Transverse colon (tissue), 4 donors: Measurements from ENCODE around the gene RHBDD1. TPM values are rescaled to one million over a fixed set of nuclear protein-coding genes. Genes with fewer than 3 reads are reported as not detected.

ENCODE experiments used
- DNase-seq: peaks from one replicate; pipeline ENCODE4 v3.0.0-alpha.2; 2019
- H3K27ac ChIP-seq, 4 donors: fragments of 200-600 bp; sonication (generic); 2 replicates each; pipeline ENCODE4 v1.5.1; 2016 to 2018; ENCODE audit warnings: inconsistent platforms in 4 of 4
- H3K27me3 ChIP-seq: fragments of 200-600 bp; sonication (generic); 2 replicates; pipeline ENCODE4 v1.5.1; 2017; ENCODE audit warnings: inconsistent platforms
- H3K36me3 ChIP-seq, 4 donors: fragments of 200-600 bp; sonication (generic); 2 replicates each; pipeline ENCODE4 v1.5.1; 2017 to 2019; ENCODE audit warnings: inconsistent platforms in 4 of 4
- H3K4me1 ChIP-seq, 4 donors: fragments of 200-600 bp; sonication (generic); 2 replicates each; pipeline ENCODE4 v1.5.1; 2017 to 2020; ENCODE audit warnings: inconsistent platforms in 4 of 4
- H3K4me3 ChIP-seq, 4 donors: fragments of 200-600 bp; sonication (generic); 1 replicate in 1 of 4; 2 replicates in 3 of 4; pipeline versions ENCODE4 v1.5.1 to v1.6.1; 2017 to 2019; ENCODE audit warnings: inconsistent platforms in 4 of 4
- H3K9me3 ChIP-seq, 2 donors: fragments of 200-600 bp; sonication (generic); 2 replicates each; pipeline ENCODE4 v1.5.1; 2017 to 2019; ENCODE audit warnings: inconsistent platforms in 2 of 2
- EP300 ChIP-seq: sonication (generic); formaldehyde crosslinking; IDR thresholded peaks from one replicate; pipeline ENCODE4 v1.6.1; 2017; ENCODE audit warnings: antibody characterized with exemption, low read depth
- POLR2A ChIP-seq: fragments of 450-650 bp; IDR thresholded peaks from one replicate; pipeline ENCODE4 v1.6.1; 2016; ENCODE audit warnings: antibody characterized with exemption, mild to moderate bottlenecking, moderate library complexity
- POLR2AphosphoS5 ChIP-seq, 3 donors: sonication (generic); formaldehyde crosslinking; IDR thresholded peaks; one replicate each; pipeline ENCODE4 v1.6.1; 2016; ENCODE audit warnings: antibody characterized with exemption in 3 of 3
- WGBS, 2 donors: methylation state at CpG; one replicate each; pipeline ENCODE4 v1.1.5; 2018; ENCODE audit warnings: low coverage in 1 of 2; 5-methylcytosine and 5-hydroxymethylcytosine counted together
- in situ Hi-C, 4 donors: fragments of 200-750 bp; cut with MboI; loops; one replicate each; pipeline versions ENCODE4 v1.15.0 to v1.15.1; 2017; ENCODE audit warnings: low sequenced_read_pairs in 3 of 4, low pct_ligation_motif_present in 1 of 4, low pct_unique_long_range_greater_than_20kb in 1 of 4
- intact Hi-C: fragments of 100-400 bp; cut with DNase I; formaldehyde crosslinking; loops from one replicate; pipeline ENCODE4 v1.15.1; 2023; ENCODE audit warnings: low total_unique reads
- small RNA-seq, 4 donors: library from RNA; depleted of rRNA; stranded (forward); fragments of <200 nt; gene quantifications; one replicate each; pipeline ENCODE3, GENCODE V24; 2016
- total RNA-seq, 4 donors: library from RNA; depleted of rRNA; stranded (reverse); fragments of >200 nt; gene quantifications; one replicate each; pipeline ENCODE4 v1.1.0, GENCODE V29; 2016
- TF ChIP-seq, protein P1 (sequence below), 5 experiments: fragments of 200-600 bp in 3 of 5; fragments of 450-650 bp in 2 of 5; sonication (generic) in 3 of 5; IDR thresholded peaks; 1 replicate in 2 of 5; 2 replicates in 3 of 5; pipeline ENCODE4 v1.5.1; 2016 to 2017; ENCODE audit warnings: antibody characterized with exemption in 5 of 5, inconsistent platforms in 3 of 5, mild to moderate bottlenecking in 2 of 5, moderate library complexity in 1 of 5

RHBDD1 gene
- total RNA-seq, 4 donors from 2014 or later = 11.9 to 47.5 (median 22.5) TPM

DNA sequence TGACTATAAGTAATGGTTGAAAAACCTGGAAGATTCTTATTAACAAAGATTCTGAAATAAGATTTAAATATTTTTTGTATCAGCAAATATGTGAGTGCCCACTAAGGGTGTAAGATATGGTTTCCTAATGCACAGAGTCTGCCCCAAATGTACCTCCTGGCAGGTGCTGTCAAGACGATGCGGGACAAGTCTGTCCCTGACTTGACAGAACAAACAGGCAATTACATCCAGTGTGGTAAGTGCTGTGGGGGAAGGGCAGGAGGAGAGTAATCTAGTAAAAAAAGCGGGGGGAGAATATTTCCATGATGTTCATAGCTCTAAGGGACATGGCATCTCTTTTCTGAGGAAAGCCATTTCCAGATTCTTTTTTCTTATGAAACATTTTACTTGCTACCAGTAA is 200.7 kb downstream of the RHBDD1 start:
- no peak for TF ChIP-seq POLR2AphosphoS5 (IDR thresholded peaks at IDR 0.05)
- TF ChIP-seq, protein P1, sequence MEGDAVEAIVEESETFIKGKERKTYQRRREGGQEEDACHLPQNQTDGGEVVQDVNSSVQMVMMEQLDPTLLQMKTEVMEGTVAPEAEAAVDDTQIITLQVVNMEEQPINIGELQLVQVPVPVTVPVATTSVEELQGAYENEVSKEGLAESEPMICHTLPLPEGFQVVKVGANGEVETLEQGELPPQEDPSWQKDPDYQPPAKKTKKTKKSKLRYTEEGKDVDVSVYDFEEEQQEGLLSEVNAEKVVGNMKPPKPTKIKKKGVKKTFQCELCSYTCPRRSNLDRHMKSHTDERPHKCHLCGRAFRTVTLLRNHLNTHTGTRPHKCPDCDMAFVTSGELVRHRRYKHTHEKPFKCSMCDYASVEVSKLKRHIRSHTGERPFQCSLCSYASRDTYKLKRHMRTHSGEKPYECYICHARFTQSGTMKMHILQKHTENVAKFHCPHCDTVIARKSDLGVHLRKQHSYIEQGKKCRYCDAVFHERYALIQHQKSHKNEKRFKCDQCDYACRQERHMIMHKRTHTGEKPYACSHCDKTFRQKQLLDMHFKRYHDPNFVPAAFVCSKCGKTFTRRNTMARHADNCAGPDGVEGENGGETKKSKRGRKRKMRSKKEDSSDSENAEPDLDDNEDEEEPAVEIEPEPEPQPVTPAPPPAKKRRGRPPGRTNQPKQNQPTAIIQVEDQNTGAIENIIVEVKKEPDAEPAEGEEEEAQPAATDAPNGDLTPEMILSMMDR (IDR thresholded peaks at IDR 0.05) = no peak
- no peak for TF ChIP-seq EP300
- no peak for TF ChIP-seq POLR2A
- Histone ChIP-seq H3K4me3 (no peak overlapping the region), H3K9me3 (no peaks in the 10 kb centered on the region), H3K27me3 (no peaks in the 10 kb centered on the region), H3K36me3 (no peaks in the 10 kb centered on the region), H3K27ac (no peak overlapping the region), H3K4me1 (peaks cover 5 to 32% (median 14%) of the 10 kb centered on the region in 4 donors)
- in situ Hi-C loops (no loop called here), intact Hi-C loops (loop anchor here (10.0 kb wide), 1 partner anchor 68 kb away; no protein-coding TSS in a partner anchor)
- DNase-seq = no peak
- WGBS, 2 donors = 61 to 72% methylated on average over 3 of the region's 3 CpGs

DNA sequence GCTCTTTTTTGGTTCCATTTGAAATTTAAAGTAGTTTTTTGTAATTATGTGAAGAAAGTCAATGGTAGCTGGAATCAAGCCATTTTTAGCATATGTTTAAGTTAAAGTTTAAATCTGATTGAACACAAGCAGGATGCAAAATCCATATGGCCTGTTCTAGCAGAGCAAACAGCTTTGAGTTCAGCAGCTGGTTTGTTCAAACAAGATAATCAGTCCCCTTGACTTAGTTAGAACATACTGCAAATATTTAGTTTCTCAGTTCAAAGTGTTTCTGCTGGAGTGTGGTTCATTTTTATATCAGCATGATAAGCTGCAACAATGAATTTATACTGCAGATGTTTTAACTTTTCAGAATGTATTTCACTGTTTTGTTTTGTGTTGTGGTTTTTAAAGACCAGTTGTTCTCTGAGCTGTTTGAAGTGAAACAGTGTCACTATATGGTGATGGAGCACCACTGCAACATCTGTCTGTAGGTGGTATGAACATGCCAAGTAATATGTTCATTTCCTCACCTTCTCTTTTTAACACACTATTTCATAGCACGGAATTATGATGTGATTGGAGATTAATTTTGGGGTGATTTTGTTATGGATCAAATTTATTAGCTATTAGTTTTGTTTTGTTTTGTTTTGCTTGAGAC is 202.8 kb downstream of the RHBDD1 start:
- intact Hi-C loops (loop anchor here (10.0 kb wide), 1 partner anchor 66 kb away; no protein-coding TSS in a partner anchor), in situ Hi-C loops (no loop called here)
- no peak overlapping the region for H3K27ac ChIP-seq
- H3K4me1 ChIP-seq = peaks cover 3 to 25% (median 11%) of the 10 kb centered on the region in 4 donors
- DNase-seq = no peak
- TF ChIP-seq POLR2AphosphoS5 (IDR thresholded peaks at IDR 0.05) = no peak
- TF ChIP-seq POLR2A = no peak
- TF ChIP-seq, protein P1 (IDR thresholded peaks at IDR 0.05) = no peak
- no peak for TF ChIP-seq EP300
- no peaks in the 10 kb centered on the region for H3K36me3 ChIP-seq
- H3K27me3 ChIP-seq = no peaks in the 10 kb centered on the region
- no peaks in the 10 kb centered on the region for H3K9me3 ChIP-seq
- WGBS, 2 donors = 26% methylated on average over 1 of the region's 1 CpG; no CpG with 5 or more reads in 1 of the 2 donors
- no peak overlapping the region for H3K4me3 ChIP-seq

DNA sequence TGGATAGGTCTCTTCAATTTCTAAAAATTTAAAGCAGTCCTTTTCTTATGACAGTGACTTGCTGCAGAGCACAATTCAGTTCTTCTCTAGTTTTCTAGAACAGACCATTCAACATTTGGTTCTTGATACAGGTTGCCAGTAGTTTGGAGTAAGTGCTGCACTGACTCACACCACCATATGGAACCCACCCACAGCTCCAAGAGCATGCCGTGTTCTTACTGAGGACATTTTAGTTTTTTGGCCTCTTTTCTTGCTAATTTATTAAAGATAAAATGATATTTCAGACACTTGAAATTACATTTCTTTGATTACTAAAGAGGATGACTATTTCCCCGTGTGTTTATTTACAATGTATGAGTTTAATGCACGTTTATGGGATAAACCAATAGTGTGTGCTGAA is 208.1 kb downstream of the RHBDD1 start:
- 76 to 77% methylated on average over 3 of the region's 3 CpGs for WGBS, 2 donors
- H3K27me3 ChIP-seq = no peaks in the 10 kb centered on the region
- H3K4me1 ChIP-seq = peaks cover 0 to 3% (median 0%) of the 10 kb centered on the region in 4 donors
- H3K4me3 ChIP-seq = no peak overlapping the region
- TF ChIP-seq EP300 = no peak
- no peak for TF ChIP-seq POLR2A
- TF ChIP-seq, protein P1 (IDR thresholded peaks at IDR 0.05) = no peak
- no peak for TF ChIP-seq POLR2AphosphoS5 (IDR thresholded peaks at IDR 0.05)
- H3K9me3 ChIP-seq = no peaks in the 10 kb centered on the region
- no peak overlapping the region for H3K27ac ChIP-seq
- no peaks in the 10 kb centered on the region for H3K36me3 ChIP-seq
- no peak for DNase-seq
- in situ Hi-C loops (no loop called here), intact Hi-C loops (no loop called here)

Small RNA genes lying within 50 kb of the gene (small RNA-seq; reads per million reads assigned to genes)
- gene RF00554 = 0 reads per million in 4 donors

Other genes starting within 250 kb of the RHBDD1 start
- 10 to 100 TPM in 3 of 4 donors, 1 to 10 TPM in 1; 6.2 to 20.9 (median 12.8) TPM for gene IRS1, start 36.2 kb upstream of the RHBDD1 start, total RNA-seq